Measurements from ENCODE around the gene SEMA4A.
"Not testable (repeated sequence)": the region's sequence is repeated elsewhere in the genome, so short reads cannot be mapped to it uniquely, and the experiment has no call there.

Gene SEMA4A

GRCh38 chr1:156111355-156111962 lies 41.9 kb upstream of the SEMA4A start:
- no peak for DNase-seq (ENCODE audit: low read depth, low spot score)
- no peak overlapping the region for H3K9ac ChIP-seq (ENCODE audit: insufficient read length)
- no peak overlapping the region for H3K4me3 ChIP-seq
- H3K36me3 ChIP-seq (ENCODE audit: insufficient read depth, low read length) = no peaks in the 10 kb centered on the region
- peak overlapping the region; percentile 96; the same call in 1 of the 2 replicates for H3K27ac ChIP-seq
- H3K9me3 ChIP-seq (ENCODE audit: low read depth, low read length) = no peaks in the 10 kb centered on the region
- TF ChIP-seq FOXP2 (optimal IDR thresholded peaks at IDR 0.05; ENCODE audit: control extremely low read depth, extremely low read length, insufficient read depth) (no peak), EZH2 (IDR thresholded peaks at IDR 0.05) (no peak), POLR2AphosphoS5 (IDR thresholded peaks at IDR 0.05; ENCODE audit: borderline replicate concordance, low read depth, low read length) (no peak)

GRCh38 chr1:156112276-156113137 lies 40.9 kb upstream of the SEMA4A start:
- no peak for TF ChIP-seq FOXP2 (optimal IDR thresholded peaks at IDR 0.05; ENCODE audit: control extremely low read depth, extremely low read length, insufficient read depth)
- TF ChIP-seq POLR2AphosphoS5 (IDR thresholded peaks at IDR 0.05; ENCODE audit: borderline replicate concordance, low read depth, low read length) = no peak
- TF ChIP-seq EZH2 (IDR thresholded peaks at IDR 0.05) = no peak
- no peaks in the 10 kb centered on the region for H3K9me3 ChIP-seq (ENCODE audit: low read depth, low read length)
- H3K4me3 ChIP-seq = no peak overlapping the region
- H3K36me3 ChIP-seq (ENCODE audit: insufficient read depth, low read length) = no peaks in the 10 kb centered on the region
- no peak for DNase-seq (ENCODE audit: low read depth, low spot score)
- no peak overlapping the region for H3K9ac ChIP-seq (ENCODE audit: insufficient read length)
- peak overlapping the region; percentile 96 for H3K27ac ChIP-seq

GRCh38 chr1:156113282-156113950 lies 40.0 kb upstream of the SEMA4A start:
- no peaks in the 10 kb centered on the region for H3K36me3 ChIP-seq (ENCODE audit: insufficient read depth, low read length)
- no peaks in the 10 kb centered on the region for H3K9me3 ChIP-seq (ENCODE audit: low read depth, low read length)
- H3K27ac ChIP-seq = peak overlapping the region; percentile 96
- TF ChIP-seq POLR2AphosphoS5 (IDR thresholded peaks at IDR 0.05; ENCODE audit: borderline replicate concordance, low read depth, low read length) = no peak
- no peak for TF ChIP-seq EZH2 (IDR thresholded peaks at IDR 0.05)
- no peak for TF ChIP-seq FOXP2 (optimal IDR thresholded peaks at IDR 0.05; ENCODE audit: control extremely low read depth, extremely low read length, insufficient read depth)
- H3K4me3 ChIP-seq = peak overlapping the region; percentile 89
- no peak for DNase-seq (ENCODE audit: low read depth, low spot score)
- H3K9ac ChIP-seq (ENCODE audit: insufficient read length) = peak overlapping the region; percentile 42

GRCh38 chr1:156114101-156114918 lies 39.1 kb upstream of the SEMA4A start, which contains the start of gene LMNA:
Gene LMNA, plus strand, starts transcription at chr1:156114711. Its CDS starts 208 bp downstream, at chr1:156114919.
- Histone ChIP-seq H3K9me3 (ENCODE audit: low read depth, low read length) (no peaks in the 10 kb centered on the region), H3K9ac (ENCODE audit: insufficient read length) (peak within 1 kb of the TSS; percentile 79), H3K36me3 (ENCODE audit: insufficient read depth, low read length) (no peaks in the 10 kb centered on the region), H3K4me3 (peak within 1 kb of the TSS; percentile 89), H3K27ac (peak within 1 kb of the TSS; percentile 96)
- TF ChIP-seq FOXP2 (optimal IDR thresholded peaks at IDR 0.05; ENCODE audit: control extremely low read depth, extremely low read length, insufficient read depth) = no peak
- peak; percentile 97 for TF ChIP-seq POLR2AphosphoS5 (IDR thresholded peaks at IDR 0.05; ENCODE audit: borderline replicate concordance, low read depth, low read length)
- TF ChIP-seq EZH2 (IDR thresholded peaks at IDR 0.05) = no peak
- no peak for DNase-seq (ENCODE audit: low read depth, low spot score)

- Histone ChIP-seq H3K27ac (peak overlapping the region; percentile 59; the same call in 1 of the 2 replicates), H3K9me3 (ENCODE audit: low read depth, low read length) (no peaks in the 10 kb centered on the region), H3K36me3 (ENCODE audit: insufficient read depth, low read length) (0 out of 2 replicates have a peak, but pooled peaks cover 4% of the 10 kb centered on the region), H3K4me3 (peak overlapping the region; percentile 89), H3K9ac (ENCODE audit: insufficient read length) (peak overlapping the region; percentile 79)
- DNase-seq (ENCODE audit: low read depth, low spot score) = no peak
- TF ChIP-seq FOXP2 (optimal IDR thresholded peaks at IDR 0.05; ENCODE audit: control extremely low read depth, extremely low read length, insufficient read depth) (no peak), POLR2AphosphoS5 (IDR thresholded peaks at IDR 0.05; ENCODE audit: borderline replicate concordance, low read depth, low read length) (no peak), EZH2 (IDR thresholded peaks at IDR 0.05) (no peak)
Measured at GRCh38 chr1:156114919-156115513, 38.4 kb upstream of the SEMA4A start.

- H3K27ac ChIP-seq = peak overlapping the region; percentile 69; the same call in 1 of the 2 replicates
- no peak for DNase-seq (ENCODE audit: low read depth, low spot score)
- peak overlapping the region; percentile 79 for H3K9ac ChIP-seq (ENCODE audit: insufficient read length)
- H3K4me3 ChIP-seq = peak overlapping the region; percentile 89
- H3K36me3 ChIP-seq (ENCODE audit: insufficient read depth, low read length) = 0 out of 2 replicates have a peak, but pooled peaks cover 5% of the 10 kb centered on the region
- no peaks in the 10 kb centered on the region for H3K9me3 ChIP-seq (ENCODE audit: low read depth, low read length)
- TF ChIP-seq POLR2AphosphoS5 (IDR thresholded peaks at IDR 0.05; ENCODE audit: borderline replicate concordance, low read depth, low read length) = no peak; the same call in 1 of the 2 replicates
- TF ChIP-seq FOXP2 (optimal IDR thresholded peaks at IDR 0.05; ENCODE audit: control extremely low read depth, extremely low read length, insufficient read depth) = no peak
- no peak for TF ChIP-seq EZH2 (IDR thresholded peaks at IDR 0.05)
Measured at GRCh38 chr1:156115514-156116374, 37.6 kb upstream of the SEMA4A start.

GRCh38 chr1:156116731-156117130 lies 36.7 kb upstream of the SEMA4A start:
- DNase-seq (ENCODE audit: low read depth, low spot score); H3K9me3 ChIP-seq (ENCODE audit: low read depth, low read length); H3K36me3 ChIP-seq (ENCODE audit: insufficient read depth, low read length): not testable (repeated sequence)
- Histone ChIP-seq H3K4me3 (peak overlapping the region; percentile 89), H3K9ac (ENCODE audit: insufficient read length) (peak overlapping the region; percentile 49), H3K27ac (peak overlapping the region; percentile 69)
